Suprapubic skin (tissue), 3 donors: Measurements from ENCODE around the gene EDEM3.

ENCODE experiments used
- POLR2AphosphoS5 ChIP-seq, 3 donors: sonication (generic); formaldehyde crosslinking; IDR thresholded peaks; one replicate each; pipeline ENCODE4 v1.6.1; 2017; ENCODE audit warnings: antibody characterized with exemption in 3 of 3
- TF ChIP-seq, protein P1 (sequence below), 2 donors: fragments of 200-600 bp in 1 of 2; fragments of 450-650 bp in 1 of 2; sonication (generic) in 1 of 2; IDR thresholded peaks; one replicate each; pipeline ENCODE4 v1.5.1; 2016 to 2019; ENCODE audit warnings: antibody characterized with exemption in 2 of 2, mild to moderate bottlenecking in 1 of 2, moderate library complexity in 1 of 2

DNA sequence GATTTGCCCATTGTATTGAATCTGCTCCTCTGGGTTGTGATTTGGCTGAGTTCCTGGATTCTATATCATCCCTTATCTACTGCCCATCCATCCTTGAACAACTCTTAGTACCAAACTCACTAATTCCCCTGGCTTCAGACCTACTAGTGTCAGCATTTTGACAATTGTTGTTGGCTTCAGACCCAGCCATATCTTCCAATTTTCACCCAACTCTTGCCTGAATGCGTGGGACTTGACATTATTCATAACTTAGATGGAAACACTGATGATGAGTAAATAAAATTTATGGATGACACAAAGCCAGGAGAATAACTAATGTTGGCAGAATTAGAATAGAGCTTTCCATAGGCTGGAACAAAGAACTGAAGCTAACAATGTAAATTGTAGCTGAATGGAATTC is 27.3 kb upstream of the EDEM3 start:
- TF ChIP-seq POLR2AphosphoS5 (IDR thresholded peaks at IDR 0.05) = no peak
- TF ChIP-seq, protein P1, sequence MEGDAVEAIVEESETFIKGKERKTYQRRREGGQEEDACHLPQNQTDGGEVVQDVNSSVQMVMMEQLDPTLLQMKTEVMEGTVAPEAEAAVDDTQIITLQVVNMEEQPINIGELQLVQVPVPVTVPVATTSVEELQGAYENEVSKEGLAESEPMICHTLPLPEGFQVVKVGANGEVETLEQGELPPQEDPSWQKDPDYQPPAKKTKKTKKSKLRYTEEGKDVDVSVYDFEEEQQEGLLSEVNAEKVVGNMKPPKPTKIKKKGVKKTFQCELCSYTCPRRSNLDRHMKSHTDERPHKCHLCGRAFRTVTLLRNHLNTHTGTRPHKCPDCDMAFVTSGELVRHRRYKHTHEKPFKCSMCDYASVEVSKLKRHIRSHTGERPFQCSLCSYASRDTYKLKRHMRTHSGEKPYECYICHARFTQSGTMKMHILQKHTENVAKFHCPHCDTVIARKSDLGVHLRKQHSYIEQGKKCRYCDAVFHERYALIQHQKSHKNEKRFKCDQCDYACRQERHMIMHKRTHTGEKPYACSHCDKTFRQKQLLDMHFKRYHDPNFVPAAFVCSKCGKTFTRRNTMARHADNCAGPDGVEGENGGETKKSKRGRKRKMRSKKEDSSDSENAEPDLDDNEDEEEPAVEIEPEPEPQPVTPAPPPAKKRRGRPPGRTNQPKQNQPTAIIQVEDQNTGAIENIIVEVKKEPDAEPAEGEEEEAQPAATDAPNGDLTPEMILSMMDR (IDR thresholded peaks at IDR 0.05) = no peak
